Right forelimb (tissue), 1 donor: Measurements from ENCODE around the gene ELL3.
A peak's percentile ranks its signal among the peaks of the same experiment; 100 is the strongest.
"Not testable (repeated sequence)": the region's sequence is repeated elsewhere in the genome, so short reads cannot be mapped to it uniquely, and the experiment has no call there.

Experiments used
- DNase-seq: peaks from one replicate; pipeline ENCODE4 v3.0.0-alpha.2; 2018

Gene ELL3, protein sequence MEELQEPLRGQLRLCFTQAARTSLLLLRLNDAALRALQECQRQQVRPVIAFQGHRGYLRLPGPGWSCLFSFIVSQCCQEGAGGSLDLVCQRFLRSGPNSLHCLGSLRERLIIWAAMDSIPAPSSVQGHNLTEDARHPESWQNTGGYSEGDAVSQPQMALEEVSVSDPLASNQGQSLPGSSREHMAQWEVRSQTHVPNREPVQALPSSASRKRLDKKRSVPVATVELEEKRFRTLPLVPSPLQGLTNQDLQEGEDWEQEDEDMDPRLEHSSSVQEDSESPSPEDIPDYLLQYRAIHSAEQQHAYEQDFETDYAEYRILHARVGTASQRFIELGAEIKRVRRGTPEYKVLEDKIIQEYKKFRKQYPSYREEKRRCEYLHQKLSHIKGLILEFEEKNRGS

DNA sequence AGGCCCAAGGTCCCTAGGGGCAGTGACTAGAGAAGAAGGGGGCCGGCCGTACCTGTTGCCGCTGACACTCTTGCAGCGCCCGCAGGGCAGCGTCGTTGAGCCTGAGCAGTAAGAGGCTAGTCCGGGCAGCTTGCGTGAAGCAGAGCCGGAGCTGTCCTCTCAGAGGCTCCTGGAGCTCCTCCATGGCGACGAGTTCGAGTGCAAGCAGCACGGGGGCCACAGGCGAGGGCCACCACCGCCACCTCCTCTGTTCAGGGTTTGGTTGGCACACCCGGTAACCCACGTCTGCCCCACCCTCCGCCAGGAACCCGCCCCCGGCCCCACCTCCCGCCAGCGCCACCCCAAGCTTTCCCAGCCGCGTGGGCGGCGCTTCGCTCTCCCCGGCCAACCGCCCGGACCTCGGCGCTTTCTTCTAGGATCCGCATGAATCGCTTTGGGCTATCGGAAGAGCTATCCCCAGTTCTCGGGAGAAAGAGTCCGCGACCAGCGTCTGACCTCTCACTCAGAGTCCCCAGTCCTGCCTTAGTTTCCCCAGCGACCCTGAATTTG is at the start of gene ELL3:
ELL3 (minus strand) TSS at position 249 of the 549 bp plus-strand sequence; CDS start at position 184, 65 bp downstream.
- peak; percentile 83 for DNase-seq

DNA sequence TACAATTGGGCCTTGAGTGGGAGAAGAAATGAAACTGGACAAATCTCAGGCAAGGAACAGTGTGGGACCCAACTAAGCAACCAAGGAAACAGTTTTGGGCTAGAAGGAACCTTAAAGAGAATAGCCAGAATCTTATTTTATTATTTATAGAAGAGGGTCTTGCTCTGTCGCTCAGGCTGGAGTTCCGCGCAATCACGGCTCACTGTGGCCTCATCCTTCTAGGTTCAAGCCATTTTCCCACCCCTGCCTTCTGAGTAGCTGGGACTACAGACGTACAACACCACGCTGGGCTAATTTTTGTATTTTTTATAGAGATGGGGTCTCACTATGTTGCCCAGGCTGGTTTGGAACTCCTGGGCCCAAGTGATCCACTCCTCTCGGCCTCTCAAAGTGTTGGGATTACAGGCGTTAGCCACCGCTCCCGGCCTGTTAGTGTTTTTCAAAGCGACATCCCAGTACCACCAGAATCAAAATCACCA is 49.3 kb upstream of the ELL3 start:
- DNase-seq = no peak

DNA sequence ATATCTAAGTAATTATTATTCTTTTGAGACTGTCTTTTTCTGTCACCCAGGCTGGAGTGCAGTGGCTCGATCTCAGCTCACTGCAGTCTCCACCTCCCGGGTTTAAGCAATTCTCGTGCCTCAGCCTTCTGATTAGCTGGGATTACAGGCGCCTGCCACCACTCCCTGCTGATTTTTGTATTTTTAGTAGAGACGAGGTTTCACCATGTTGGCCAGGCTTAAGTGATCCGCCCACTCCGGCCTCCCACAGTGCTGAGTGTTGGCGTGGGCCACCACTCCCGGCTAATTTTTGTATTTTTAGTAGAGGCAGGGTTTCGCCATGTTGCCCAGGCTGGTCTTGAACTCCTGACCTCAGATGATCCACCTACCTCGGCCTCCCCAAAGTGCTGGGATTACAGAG is 48.5 kb upstream of the ELL3 start:
- not testable (repeated sequence) for DNase-seq

DNA sequence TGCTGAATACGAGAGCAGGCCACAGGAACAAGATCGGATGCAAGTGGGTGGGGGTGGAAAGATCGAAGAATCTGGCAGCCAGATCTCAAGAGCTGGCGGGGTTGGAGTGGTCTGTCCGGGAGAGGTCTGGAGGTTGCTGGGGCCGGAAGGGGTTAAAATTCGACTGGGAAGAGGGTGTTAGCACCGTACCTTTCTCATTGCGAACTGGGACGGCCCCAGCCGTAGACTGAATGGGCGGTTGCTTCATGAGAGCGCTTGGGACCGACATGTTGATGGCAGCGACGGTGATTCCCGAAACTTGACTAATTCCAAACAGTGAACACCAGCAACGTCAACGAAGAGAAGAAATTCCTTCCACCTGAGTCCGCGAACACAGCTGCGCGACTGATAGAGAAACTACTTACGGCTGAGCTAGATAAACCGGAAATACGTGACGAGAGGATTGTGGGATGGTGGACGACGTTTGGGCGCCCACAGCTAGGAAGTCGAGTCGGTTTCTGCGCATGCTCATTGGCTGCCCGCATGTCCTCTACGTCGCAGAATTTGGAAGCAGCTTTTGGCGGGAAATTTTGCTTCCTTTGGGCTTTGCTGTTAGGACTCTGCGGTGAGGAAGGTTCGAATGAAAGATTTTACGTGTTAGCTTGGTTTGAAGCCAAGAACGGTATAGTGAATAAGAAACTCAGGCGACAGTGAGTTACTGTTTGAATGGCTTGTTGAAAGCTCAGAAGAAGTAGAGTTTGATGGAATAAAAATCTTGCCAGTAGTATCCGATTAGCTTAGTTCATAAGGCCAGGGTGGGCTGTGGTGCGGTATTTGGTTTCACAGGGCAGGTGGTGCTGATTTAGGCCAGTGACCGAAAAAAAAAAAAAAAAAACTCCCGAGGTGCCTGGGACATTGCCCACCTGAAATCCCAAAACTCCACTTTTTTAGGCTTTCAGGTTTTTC is 47.8 kb upstream of the ELL3 start, which contains the start of gene MFAP1:
MFAP1 (minus strand) TSS at position 389 of the 945 bp plus-strand sequence; CDS start at position 268, 121 bp downstream.
- DNase-seq = peak; percentile 91

DNA sequence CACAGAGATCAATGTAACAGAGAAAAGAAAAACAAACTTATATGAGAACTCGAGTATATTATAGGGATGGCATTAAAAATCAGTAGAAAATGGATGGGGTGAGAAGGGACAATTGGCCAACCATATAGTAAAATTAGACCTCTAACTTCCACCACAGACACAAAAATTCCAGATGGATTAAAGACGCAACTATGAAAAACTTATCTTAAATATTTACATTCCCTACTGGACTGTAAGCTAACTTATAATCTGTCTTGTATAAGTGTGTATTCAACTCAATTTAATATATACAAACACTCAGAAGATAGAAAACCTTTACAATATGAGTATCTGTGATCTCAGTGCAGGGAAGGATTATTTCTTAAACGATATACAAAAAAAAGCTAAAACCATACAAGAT is 44.7 kb upstream of the ELL3 start:
- no peak for DNase-seq

DNA sequence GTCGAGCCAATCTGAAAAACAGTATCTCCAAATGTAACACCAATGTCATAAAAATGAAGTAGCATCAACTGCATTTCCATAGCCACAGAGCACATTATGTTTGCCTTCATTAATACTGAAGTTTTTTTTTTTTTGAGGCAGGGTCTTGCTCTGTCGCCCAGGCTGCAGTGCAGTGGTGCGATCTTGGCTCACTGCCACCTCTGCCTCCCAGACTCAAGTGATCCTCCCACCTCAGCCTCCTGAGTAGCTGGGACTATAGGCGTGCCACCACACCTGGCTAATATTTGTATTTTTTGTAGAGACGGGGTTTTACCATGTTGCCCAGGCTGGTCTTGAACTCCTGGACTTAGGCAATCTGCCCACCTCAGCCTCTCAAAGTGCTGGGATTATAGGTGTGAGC is 38.3 kb upstream of the ELL3 start:
- not testable (repeated sequence) for DNase-seq

DNA sequence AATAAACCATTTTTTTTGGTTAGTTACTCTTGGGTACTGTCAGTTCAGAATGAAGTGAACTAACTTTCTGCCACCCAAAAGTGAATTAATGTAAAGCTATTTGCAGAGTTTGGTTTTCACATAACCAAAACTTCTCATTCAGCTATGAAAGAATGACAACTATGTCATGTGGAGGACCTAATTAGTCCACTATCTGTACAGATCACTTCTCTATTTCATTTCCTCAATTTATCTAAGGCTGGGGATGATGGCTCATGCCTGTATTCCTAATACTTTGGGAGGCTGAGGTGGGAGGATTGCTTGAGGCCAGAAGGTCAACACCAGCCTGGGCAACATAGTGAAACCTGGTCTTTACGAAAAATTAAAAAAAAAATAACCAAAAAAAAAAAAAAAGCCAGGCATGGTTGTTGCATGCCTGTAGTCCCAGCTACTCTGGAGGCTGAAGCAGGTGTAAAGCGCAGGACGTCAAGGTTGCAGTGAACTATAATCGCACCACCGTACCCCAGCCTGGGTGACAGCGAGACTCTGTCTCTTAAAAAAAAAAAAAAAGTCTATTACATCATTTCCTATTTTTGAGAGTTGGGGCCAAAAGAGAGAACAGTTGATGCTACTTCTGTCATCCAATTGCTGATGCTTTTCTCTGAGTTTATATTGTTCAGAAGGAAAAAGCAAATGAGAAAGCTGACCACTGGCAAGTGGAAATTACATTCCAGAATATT is 32.4 kb upstream of the ELL3 start:
- no peak for DNase-seq

DNA sequence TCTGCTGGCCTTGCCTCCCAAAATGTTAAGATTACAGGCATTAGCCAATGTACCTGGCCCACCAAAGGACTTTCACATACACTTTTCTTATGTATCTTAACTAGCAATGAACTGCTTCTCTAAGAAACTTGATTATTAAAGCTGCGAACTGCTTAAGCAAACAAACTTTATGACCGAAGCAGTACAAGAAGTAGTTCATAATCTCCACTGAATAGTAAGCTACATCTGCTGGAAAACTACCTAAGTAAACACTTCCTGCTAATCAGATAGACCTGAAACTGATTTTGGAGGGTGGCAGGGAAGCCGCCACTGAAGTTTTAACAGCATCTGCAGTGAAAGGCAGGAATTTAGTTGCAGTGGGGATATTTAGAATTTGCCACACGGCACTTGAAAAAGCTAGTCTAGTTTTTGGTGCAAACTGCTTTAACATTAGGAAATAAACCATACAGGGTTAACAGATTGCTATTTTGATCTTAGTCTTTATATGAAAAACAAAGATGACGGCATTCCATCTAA is 31.7 kb upstream of the ELL3 start:
- DNase-seq = no peak

DNA sequence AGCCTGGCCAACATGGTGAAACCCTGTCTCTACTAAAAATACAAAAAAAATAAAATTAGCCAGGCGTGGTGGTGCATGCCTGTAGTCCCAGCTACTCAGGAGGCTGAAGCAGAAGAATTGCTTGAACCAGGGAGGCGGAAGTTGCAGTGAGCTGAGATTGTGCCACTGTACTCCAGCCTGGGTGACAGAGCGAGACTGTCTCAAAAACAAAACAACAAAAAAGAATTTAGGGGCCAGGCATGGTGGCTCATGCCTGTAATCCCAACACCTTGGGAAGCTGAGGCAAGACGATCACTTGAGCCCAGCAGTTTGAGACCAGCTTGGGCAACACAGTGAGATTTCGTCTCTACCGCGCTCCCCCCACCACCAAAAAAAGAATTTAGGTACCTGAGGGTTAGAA is 25.9 kb upstream of the ELL3 start:
- DNase-seq = not testable (repeated sequence)

DNA sequence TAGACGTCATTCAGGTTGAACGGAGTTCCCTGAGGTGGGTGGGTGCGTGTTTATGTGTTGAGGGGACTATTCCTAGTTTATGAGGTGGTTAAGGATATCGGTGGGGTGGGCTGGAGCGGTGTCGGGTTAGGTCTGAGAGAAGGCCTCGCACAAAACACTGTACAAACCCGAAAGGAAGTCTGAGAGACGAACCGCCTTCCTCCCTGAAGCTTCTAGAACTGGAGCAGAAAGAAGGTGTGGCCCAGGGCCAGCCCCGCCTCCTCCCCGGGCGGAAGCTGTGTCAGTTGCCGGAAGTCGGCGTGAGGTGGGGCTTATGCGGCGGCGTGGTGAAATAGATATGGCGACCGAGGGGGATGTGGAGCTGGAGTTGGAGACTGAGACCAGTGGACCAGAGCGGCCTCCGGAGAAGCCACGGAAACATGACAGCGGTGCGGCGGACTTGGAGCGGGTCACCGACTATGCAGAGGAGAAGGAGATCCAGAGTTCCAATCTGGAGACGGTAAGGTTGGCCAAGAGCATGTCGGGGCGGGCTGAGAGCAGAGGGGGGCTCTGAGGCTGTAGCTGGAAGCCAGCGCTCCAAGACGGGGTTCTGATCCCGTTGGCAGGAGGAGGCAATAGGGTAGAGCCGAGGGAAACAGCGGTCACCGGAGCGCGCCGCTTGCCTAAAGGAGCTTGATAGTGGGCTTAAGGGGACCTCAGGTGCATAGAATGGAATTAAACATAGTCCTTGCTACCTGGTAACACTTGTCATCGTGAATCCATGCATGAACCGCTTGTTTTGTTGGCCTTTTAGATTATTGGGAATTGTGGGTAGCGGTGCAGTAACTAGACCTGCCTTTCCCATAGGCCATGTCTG is 23.7 kb upstream of the ELL3 start, which contains the start of gene HYPK:
HYPK (plus strand) TSS at position 314 of the 856 bp plus-strand sequence; CDS start at position 338, 24 bp downstream.
- DNase-seq = peak; percentile 95

DNA sequence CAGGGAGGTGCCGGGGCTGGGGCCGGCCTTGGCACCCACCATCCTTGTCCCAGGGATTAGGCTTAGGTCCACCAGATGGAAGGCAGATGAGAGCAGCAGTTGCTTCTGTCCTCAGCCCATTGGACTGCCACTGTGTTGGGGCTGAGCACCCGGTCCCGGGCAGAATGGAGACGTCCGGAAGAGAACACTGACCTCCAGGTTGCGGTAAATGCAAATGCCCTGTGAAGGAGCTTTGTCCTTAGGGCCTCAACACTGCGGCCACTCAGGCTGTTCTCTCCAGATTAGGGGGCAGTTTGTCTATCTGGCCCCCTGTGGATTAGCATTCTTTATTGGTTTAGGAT is 23.1 kb upstream of the ELL3 start, which contains the start of gene SERINC4:
SERINC4 (minus strand) TSS at position 276 of the 341 bp plus-strand sequence; CDS start at position 42, 234 bp downstream.
- no peak for DNase-seq

DNA sequence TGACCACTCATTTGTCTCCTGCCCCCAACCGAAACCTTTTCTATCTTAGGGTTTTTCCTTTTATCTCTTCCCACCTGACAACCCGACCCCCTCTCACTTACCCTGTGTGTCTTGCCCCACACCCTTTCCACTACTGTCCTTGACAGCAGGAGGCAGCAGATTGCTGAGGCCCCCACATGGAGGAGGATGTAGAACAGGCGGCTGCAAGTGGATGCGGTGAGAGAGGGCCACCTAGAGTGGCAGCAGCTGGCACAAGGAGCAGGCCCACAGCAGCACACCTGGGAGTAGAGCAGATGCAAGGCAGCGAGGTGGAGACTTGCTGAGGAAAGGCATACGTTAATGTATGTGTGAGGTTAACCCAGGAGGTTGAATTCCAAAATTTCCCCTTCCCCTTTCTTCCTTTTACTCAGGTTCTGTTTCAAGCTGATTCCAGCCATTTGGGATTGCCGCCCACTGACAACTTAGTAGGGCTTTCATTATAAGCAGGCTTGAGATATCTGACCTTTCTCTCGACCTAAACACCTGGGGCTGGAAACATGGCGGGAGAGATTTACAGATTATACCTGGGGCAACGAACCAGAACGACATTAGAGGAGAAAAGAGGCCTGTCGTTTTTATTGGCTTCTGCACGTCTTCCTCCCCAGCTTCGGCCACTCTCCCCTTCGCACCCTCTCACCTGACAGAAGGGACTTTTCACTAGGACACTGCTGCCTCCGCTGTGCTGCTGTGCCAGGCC is 22.6 kb upstream of the ELL3 start:
- DNase-seq = no peak

DNA sequence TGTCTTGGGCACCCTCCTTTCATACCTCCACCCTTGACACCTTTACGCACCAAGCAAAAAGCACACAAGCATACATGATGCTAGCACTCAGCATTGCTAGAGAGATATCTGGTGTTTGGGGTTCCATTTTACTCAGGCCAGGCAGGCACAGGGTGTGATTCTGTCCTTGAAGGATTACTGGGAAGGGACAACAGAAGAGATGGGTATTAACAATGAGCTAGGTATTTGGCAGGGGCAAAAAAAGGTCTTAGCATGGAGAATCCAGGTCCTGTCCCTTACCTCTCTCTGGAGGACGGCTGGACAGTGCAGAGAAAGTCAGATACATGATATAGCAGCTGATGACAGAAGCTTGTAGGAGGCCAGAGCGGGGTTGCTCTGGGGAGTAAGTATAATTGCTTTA is 19.8 kb upstream of the ELL3 start:
- no peak for DNase-seq

DNA sequence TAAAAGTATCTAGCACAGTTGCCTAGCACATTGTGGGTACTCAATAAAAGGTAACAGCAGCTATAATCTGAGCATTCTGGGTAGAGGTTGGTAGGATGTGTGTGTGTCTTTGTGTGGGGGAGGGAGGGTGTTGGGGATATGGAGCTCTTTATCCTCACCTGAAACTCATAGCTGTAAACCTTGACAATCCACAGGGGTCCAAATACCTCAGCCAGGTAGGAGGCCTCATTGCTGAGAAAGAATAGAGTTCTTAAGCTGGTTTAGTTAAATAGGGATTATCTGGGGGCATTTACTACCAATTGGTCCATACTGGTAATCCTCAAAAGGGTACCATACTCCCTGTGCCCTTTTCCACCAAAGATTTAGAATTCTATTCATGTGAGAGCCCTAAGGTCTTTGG is 19.2 kb upstream of the ELL3 start:
- no peak for DNase-seq

DNA sequence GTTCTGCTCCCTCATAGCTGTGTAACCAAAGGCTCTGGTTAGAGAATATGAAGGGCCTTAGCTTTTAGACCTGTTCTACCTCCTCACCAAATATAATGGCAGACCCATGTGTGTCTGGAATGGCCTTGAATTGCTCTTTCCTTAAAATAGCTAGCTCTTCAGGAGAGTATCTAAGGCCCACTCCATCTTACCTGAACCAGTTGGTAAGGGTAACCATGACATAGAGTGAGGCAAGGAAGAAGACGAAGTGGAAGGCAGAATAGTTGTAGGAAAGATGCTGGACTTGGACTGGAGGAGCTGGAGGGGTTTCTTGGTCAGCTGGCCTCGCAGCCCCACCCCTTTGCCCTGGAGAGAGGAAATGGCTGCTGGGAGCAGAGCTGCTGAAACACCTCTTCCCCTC is 18.4 kb upstream of the ELL3 start:
- DNase-seq = no peak

DNA sequence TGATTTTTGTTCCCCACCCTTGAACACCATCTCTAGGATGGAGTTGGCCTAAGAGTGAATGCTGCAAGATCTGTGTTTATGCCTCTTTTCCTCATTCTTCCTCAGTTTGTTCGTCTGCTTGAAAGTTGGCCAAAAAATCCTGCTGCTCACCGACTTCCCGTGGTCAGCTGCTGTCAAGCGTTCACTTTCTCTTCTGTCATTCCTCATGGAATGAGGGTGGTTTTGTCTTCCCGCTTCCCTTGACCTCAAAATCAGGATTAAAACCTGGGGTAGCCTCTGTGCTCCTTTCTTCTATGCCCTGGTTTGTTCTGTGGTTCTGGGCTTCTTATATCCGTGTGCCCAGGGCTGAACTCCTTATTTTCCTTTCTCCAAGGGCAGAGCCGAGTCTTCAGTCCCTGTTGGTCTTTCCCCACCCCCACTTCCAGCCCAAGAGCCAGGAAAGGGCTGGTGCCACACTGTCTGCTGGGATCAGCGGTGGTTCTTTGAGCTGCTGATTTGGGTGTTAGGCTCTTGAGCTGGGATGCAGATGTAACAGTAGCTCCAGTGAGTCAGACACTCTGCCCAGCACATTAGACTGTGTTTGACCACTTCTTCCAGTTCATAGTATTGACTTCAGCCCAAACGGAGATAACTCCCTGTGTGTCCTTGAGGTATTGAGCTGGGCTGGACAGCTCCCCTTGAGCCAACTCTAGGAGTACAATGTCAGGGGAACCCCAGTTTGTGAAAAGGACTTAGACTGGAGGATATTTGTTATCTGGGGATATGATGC is 17.7 kb upstream of the ELL3 start:
- DNase-seq = no peak

DNA sequence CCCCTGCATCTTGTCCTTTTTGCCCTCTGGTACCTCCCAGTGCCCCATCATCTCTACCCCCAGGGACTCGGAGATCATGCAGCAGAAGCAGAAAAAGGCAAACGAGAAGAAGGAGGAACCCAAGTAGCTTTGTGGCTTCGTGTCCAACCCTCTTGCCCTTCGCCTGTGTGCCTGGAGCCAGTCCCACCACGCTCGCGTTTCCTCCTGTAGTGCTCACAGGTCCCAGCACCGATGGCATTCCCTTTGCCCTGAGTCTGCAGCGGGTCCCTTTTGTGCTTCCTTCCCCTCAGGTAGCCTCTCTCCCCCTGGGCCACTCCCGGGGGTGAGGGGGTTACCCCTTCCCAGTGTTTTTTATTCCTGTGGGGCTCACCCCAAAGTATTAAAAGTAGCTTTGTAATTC is 16.9 kb upstream of the ELL3 start:
- DNase-seq = no peak

DNA sequence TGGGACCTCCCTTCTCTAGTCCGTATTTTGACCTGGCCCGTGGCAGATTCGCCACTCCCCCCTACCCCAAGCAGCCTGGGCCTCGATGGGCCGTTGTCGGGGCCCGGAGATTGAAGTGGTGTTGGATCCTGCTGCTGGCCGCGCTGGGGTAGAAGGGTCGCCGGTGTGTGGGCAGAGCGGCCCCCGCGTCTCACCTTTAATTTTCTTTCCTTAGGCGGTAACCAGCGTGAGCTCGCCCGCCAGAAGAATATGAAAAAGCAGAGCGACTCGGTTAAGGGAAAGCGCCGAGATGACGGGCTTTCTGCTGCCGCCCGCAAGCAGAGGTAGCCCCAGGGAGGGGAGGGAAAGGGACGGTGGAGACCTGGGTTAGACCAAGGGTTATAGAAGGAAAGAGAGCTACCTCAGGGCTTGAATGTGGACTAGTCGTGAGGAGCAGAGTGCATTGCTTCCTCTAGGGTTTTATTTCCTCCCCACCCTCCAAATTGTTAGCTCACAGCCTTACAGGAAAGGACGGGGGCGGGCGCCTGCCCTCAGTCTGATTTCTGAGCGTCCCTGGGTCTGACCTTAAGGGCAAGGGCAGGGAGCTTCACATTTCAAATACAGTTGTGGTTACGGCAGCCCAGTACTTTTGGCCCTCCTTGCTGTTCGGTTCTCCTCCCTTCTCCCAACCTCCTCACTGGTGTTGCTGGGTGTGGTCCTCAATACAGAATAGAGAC is 16.2 kb upstream of the ELL3 start:
- DNase-seq = no peak
